GM18505 (cell line): ENCODE data around the gene SSH2.
"Not testable (repeated sequence)": the region's sequence is repeated elsewhere in the genome, so short reads cannot be mapped to it uniquely, and the experiment has no call there.

Experiments
- ATAC-seq: cut with Tn5 transposase; IDR thresholded peaks from one replicate; pipeline ENCODE4 v1.9.1; 2021; ENCODE audit not compliant: unreplicated experiment
- POLR2A ChIP-seq: IDR thresholded peaks from 4 replicates; pipeline ENCODE4 v1.6.1; 2011; ENCODE audit warnings: borderline replicate concordance; ENCODE audit not compliant: insufficient read depth, insufficient read length; ENCODE audit errors: extremely low read depth

The SSH2 gene

DNA sequence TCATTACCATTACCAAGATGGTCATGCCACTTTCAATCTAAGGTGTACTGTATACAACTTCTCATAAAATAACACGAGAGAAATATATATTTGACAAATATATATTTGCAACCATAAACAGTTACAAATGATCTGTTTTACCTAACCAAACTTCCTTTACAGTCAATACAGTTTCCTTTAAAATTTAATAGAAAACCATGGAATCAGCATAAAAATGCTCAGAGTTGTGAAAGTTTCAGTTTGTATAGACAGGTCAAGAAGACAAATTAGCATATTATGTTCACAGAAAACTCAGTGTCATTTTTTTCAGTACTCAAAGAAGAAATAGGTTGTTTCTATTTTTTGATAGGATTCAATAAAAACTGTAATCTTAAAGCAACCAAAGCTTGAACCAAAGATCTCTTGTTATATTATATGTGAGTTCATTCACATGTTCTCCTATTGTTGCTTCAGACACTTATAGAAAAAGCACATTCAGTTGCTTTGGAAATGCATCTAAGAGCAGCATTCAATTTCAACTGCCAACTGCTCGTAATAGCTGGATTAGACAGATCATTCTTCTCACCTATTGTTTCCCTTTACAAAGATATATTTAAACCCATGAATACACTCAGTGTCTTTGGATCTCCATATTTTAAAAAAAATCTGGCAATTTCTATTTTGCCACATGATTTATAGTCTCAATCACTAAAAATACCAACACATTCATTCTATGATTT lies 15.1 kb downstream of the SSH2 start:
- no peak for TF ChIP-seq POLR2A
- no peak for ATAC-seq

DNA sequence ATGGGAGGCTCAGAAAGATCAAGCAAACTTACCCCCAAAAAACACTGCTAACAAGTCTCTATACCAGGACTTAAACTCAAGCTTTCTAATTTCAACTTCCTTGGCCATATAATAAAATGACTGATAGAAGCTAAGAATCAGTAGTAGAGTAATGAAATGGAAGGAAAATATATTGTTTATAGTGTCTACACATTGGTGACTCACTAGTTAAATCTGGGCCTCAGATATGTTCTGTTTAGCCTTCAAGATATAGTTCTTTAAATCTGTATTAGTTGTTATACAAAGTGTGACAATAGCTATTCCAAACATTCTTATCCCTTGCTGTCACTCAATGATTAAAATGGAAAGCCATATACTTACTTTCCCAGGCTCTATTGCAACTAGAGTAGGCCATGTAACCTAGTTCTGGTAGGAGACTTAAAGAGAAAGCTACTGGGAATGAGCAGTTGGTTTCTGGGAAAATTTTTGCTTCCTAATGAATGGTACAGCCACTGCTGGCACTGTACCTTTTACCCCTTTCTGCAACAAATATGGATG lies 18.3 kb downstream of the SSH2 start:
- TF ChIP-seq POLR2A, result no peak
- no peak for ATAC-seq

DNA sequence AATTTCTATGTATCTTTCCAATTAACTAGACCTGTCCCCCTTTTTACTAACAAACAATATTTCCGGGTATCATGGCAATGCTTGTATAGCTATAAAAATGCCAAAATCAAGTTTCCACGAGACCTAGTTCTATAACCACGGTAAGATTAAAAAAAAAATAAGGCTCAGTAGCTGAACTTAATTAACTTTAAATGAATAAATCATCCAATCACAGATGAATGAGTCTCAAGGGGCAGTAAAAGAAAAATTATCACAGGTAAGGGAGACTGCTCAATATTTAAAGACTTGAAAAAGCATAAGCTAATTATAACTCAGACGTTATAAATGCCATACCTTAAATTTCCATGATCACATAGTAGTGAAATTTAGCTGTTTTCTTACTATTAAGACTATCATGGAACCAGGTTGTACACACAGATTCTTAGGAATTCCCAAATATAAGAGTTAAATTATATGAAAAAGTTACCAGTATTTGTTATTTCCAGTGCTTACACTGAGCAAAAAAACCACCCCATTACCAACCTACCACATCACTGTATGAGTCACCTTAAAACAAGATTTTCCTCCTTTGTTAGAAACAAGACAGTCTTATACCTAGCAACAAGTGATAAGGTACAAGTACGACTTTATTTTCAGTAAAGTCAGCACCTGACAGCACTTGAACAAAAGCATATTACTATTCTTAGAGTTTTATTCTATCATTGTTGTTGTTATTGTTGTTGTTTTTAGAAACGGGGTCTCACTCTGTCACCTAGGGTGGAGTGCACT lies 20.6 kb downstream of the SSH2 start:
- no peak for TF ChIP-seq POLR2A
- ATAC-seq, result no peak

DNA sequence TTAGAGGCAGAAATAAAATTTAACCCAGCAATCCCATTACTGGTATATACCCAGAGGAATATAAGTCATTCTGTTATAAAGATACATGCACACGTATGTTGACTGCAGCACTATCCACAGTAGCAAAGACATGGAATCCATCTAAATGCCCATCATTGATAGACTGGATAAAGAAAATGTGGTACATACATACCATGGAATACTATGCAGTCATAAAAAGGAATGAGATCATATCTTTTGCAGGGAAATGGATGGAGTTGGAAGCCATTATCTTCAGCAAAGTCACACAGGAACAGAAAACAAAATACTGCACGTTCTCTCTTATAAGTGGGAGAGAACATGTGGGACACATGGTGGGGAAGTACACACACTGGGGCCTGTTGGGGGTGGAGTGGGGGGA lies 23.1 kb downstream of the SSH2 start:
- no peak for ATAC-seq
- TF ChIP-seq POLR2A, result no peak

DNA sequence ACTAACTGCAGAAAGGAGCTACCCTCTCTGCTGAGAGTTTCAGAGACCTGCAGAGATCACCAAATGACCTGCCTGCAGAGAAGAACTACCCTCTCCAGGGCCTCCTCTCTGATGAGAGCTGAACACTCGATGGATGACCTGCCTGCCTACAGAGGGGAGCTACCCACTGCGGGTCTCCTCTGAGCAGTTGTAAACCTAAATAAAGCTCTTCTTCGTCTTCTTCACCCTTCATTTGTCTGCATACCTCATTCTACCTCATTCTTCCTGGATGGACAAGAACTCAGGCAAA lies 24.2 kb downstream of the SSH2 start:
- no peak for TF ChIP-seq POLR2A
- ATAC-seq, result no peak

DNA sequence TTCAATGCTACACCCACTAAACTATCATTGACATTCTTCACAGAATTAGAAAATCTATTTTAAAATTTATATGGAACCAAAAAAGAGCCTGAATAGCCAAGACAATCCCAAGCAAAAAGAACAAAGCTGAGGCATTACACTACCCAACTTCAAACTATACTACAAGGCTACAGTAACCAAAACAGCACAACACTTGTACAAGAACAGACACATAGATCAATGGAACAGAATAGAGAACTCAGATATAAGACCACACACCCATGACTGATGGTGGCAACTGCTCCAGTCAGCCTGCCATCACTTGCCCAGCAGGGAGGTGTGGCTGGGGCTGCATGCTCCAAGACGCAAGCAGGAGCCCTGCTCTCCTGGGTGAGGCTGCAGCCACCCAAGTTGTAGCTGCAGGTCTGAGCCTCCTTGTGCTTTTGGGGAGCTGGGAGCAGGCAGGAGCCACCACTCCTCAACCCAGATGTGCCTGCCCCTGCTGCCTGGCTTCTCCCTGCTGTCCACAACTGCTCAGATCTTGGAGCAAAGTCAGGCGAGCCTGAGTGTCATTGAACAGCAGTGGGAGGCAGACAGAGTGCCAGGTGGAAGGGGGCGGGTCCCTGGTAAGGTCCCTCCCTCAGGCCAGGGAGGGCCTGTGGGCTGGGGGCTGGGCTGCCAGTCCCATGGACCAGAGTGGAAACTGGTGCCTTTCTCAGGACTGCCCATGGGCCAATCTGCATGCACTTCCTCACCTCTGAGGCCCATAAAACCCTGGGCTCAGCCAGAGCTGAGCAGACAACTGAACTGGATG lies 24.7 kb downstream of the SSH2 start:
- TF ChIP-seq POLR2A, result no peak
- no peak for ATAC-seq

DNA sequence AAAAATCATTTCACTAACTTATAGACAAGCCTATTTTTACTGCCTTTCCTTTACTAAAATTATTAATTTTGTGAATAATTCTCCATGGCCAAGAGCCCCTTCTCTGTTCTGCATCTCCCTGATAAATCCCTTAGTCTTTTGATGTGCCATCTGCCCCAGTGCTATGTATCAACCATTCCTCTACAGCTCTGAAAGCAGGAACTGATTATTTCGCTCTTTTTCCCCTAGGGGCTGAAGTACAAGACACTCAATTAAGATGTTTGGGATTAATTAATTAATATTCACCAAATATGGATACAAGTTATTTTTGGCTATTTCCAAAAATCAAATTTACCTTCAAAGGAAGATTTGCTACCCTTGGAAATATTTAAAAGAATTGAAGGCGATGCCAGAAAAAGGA lies 26.6 kb downstream of the SSH2 start:
- no peak for ATAC-seq
- TF ChIP-seq POLR2A, result no peak

DNA sequence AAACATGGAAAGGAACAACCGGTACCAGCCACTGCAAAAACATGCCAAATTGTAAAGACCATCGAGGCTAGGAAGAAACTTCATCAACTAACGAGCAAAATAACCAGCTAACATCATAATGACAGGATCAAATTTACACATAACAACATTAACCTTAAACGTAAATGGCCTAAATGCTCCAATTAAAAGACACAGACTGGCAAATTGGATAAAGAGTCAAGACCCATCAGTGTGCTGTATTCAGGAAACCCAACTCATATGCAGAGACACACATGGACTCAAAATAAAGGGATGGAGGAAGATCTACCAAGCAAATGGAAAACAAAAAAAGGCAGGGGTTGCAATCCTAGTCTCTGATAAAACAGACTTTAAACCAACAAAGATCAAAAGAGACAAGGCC lies 32.9 kb downstream of the SSH2 start:
- ATAC-seq, result not testable (repeated sequence)

DNA sequence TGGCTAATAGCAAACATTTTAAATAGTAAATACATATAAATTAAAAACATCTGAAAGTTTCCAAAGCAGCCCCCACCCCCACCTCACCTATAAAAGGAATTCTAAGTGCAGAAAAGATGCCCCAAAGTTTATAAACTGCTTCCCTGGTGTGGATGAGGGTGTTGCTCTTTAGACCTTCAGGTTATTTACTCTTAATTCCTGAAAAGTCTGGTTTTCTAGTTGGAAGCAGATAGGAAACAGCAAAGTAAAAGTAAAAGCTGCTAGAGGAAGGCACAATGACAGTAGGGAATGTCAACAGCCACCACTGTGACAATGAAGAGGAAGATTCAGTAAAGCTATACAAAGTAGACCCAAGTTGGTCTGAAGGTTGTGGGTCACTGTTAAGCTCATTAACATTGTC lies 37.8 kb downstream of the SSH2 start:
- no peak for ATAC-seq
- TF ChIP-seq POLR2A, result no peak

DNA sequence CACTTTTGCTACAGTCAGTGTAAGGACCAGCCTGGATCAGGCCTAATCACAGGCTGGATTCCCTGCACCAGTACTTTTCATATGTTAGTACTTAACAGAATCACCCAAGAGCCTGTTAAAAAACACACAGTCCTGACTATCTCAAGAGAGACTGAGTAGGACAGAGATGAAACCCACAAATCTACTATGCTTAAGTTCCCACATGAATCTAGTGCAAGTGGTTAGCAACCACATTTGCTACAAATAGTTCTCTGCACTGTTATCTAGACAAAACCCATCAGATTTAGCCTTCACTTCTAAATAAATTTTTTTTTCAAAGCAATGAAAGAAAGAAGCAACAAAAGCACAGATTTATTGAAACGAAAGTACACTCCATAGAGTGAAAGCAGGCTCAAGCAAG lies 38.9 kb downstream of the SSH2 start:
- TF ChIP-seq POLR2A, result no peak
- no peak for ATAC-seq

DNA sequence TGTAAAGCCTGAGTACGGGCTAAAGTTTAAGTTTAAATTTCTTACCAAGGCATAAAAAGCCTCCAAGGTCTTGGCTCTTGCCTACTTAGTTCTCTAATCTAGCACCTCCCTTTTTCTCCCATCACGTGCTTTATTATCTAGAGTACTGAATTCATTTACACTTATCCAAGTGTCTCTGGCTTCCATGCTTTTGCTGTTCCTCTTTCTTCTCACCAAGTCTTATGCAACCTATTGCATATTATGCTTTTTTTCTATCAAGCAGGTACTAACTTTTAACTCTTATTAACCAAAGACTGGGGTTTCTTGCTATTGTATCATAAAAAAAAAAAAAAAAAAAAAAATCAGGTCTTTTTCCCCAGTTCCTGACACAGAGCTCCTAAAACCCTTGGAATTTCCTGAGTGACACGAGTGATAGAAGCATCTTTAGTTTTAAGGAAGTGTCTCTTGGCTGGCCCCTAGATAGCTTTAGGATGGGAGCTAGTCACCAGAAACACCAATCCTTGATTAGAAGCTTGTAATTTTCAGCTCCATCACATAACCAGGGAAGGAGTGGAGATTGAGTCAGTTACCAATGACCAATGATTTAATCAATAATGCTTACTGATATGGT lies 44.9 kb downstream of the SSH2 start:
- no peak for TF ChIP-seq POLR2A
- no peak for ATAC-seq

DNA sequence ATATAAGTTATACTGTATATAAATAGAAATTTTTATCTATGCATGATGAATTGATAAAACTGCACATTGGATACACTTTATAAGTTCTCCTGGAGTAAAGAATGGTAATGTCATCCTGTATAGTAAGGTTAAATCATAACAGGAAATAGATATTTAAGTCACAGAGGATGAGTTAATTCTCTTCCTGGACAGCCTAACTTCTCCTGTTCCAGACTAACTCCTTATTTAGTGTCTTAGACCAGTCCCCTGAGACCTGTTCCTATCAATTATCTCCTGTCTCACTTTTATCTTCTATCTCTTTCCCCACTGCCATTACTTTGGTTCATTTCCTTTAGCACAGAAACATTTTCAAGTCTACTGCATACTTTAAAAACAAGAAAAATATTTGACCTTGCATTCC lies 46.5 kb downstream of the SSH2 start:
- no peak for ATAC-seq
- TF ChIP-seq POLR2A, result no peak

DNA sequence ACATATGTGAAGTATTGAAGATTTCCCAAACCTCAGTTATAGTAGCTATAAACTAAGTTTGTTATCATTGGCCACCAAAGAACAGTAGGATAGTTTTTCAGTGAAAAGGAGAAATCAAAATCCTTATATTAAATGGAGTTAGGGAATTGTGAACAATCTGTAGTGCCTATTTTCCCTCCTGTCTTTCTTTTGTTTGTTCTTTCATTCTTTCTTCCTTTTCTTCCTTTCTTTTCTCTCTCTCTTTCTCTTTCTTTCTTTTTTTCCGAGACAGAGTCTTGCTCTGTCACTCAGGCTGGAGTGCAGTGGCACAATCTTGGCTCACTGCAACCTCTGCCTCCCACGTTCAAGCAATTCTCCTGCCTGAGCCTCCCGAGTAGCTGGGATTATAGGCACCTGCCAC lies 48.8 kb downstream of the SSH2 start:
- no peak for TF ChIP-seq POLR2A
- no peak for ATAC-seq
